PFSK-1 (cell line): ENCODE results near the gene ADAMTSL4.

Experiments
- POLR2AphosphoS5 ChIP-seq: IDR thresholded peaks from 2 replicates; pipeline ENCODE4 v1.6.1; 2012; ENCODE audit warnings: low read depth, mild to moderate bottlenecking, control low read depth, low read length, moderate library complexity
- SIN3A ChIP-seq: IDR thresholded peaks from 2 replicates; pipeline ENCODE4 v1.6.1; 2012; ENCODE audit warnings: mild to moderate bottlenecking, low read length, moderate library complexity, borderline replicate concordance; ENCODE audit not compliant: insufficient read depth
- TAF1 ChIP-seq: IDR thresholded peaks from 2 replicates; pipeline ENCODE4 v1.6.1; 2012; ENCODE audit warnings: low read length, control low read depth, borderline replicate concordance; ENCODE audit not compliant: insufficient read depth
- TF ChIP-seq, protein P1 (sequence below), 2 experiments: IDR thresholded peaks; 2 replicates each; pipeline versions ENCODE4 v1.6.1 to v1.8.0; 2011 to 2012; ENCODE audit warnings: low read depth in 2 of 2, low read length in 2 of 2, control low read depth in 1 of 2, inconsistent platforms in 1 of 2, mild to moderate bottlenecking in 1 of 2, moderate library complexity in 1 of 2; ENCODE audit not compliant: insufficient read depth in 1 of 2

DNA sequence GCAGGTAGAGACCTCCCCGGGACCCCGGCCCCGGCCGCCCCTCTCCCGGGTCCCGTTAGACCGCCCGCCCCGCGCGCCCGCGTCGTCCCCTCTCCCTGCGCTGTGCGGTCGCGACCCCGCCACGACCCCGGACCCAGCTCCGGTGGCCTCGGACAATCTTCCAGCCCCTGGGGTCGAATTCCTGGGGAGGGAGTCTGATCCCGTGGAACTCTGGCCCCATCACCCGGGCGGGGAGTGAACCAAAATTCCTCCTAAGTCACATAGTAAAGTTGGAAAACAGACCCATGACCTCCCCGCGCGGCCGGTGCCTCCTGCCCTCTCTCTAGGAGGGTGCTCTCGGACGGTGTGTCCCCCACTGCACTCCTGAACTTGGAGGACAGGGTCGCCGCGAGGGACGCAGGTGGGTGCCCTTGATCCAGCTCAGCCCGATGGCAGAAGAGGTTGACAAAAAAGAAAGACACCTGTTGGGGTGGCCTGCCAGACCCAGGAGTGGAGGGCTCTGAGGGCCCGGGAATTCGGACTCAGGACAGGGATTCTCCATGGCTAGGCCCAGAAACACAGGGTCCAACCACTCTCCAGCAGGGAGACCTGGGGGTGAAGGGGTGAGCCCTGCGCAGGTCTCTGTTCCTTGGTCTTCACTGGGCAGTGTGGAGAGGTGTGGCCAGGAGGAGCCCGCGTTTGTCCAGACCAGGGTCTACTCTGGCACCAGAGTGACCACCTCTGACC is 451 bp downstream of the ADAMTSL4 start:
- TF ChIP-seq POLR2AphosphoS5: no peak
- no peak for TF ChIP-seq SIN3A
- TF ChIP-seq, protein P1, sequence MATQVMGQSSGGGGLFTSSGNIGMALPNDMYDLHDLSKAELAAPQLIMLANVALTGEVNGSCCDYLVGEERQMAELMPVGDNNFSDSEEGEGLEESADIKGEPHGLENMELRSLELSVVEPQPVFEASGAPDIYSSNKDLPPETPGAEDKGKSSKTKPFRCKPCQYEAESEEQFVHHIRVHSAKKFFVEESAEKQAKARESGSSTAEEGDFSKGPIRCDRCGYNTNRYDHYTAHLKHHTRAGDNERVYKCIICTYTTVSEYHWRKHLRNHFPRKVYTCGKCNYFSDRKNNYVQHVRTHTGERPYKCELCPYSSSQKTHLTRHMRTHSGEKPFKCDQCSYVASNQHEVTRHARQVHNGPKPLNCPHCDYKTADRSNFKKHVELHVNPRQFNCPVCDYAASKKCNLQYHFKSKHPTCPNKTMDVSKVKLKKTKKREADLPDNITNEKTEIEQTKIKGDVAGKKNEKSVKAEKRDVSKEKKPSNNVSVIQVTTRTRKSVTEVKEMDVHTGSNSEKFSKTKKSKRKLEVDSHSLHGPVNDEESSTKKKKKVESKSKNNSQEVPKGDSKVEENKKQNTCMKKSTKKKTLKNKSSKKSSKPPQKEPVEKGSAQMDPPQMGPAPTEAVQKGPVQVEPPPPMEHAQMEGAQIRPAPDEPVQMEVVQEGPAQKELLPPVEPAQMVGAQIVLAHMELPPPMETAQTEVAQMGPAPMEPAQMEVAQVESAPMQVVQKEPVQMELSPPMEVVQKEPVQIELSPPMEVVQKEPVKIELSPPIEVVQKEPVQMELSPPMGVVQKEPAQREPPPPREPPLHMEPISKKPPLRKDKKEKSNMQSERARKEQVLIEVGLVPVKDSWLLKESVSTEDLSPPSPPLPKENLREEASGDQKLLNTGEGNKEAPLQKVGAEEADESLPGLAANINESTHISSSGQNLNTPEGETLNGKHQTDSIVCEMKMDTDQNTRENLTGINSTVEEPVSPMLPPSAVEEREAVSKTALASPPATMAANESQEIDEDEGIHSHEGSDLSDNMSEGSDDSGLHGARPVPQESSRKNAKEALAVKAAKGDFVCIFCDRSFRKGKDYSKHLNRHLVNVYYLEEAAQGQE (IDR thresholded peaks at IDR 0.05; ENCODE audit: insufficient read depth in 1 of 2, low read depth in 2 of 2, low read length in 2 of 2): no peak
- no peak for TF ChIP-seq TAF1
